A673 (cell line): ENCODE results near the gene GAN.

Experiments
- CTCF ChIP-seq: fragments of 300-800, 200-600 bp; sonication (generic); conservative IDR thresholded peaks from 2 replicates; pipeline ENCODE4 v1.5.1; 2017; ENCODE audit warnings: low read depth, mild to moderate bottlenecking, antibody characterized with exemption, low read length, moderate library complexity, mixed read lengths
- EZH2 ChIP-seq: fragments of 200-600 bp; sonication (generic); IDR thresholded peaks from 2 replicates; pipeline ENCODE4 v1.6.1; 2017; ENCODE audit warnings: borderline replicate concordance, low read depth, mild to moderate bottlenecking, mixed read lengths, antibody characterized with exemption, low read length; ENCODE audit not compliant: poor library complexity, severe bottlenecking

GRCh38 chr16:81347425-81347824, 32.7 kb downstream of the GAN start:
- TF ChIP-seq EZH2 (no peak), CTCF (no peak)
